GM19452 (cell line): ENCODE results near the gene ETF1.
"Not testable (repeated sequence)": the region's sequence is repeated elsewhere in the genome, so short reads cannot be mapped to it uniquely, and the experiment has no call there.

Experiments used
- ATAC-seq: cut with Tn5 transposase; IDR thresholded peaks from one replicate; pipeline ENCODE4 v1.9.1; 2021; ENCODE audit not compliant: unreplicated experiment

ETF1 gene

GRCh38 chr5:138533973-138534941 is 8.8 kb downstream of the ETF1 start:
- ATAC-seq = no peak

- no peak for ATAC-seq
Measured at GRCh38 chr5:138529812-138530211, 13.2 kb downstream of the ETF1 start.

- no peak for ATAC-seq
Measured at GRCh38 chr5:138528744-138529469, 14.1 kb downstream of the ETF1 start.

GRCh38 chr5:138528208-138528607 is 14.8 kb downstream of the ETF1 start:
- ATAC-seq = no peak

- no peak for ATAC-seq
Measured at GRCh38 chr5:138527170-138527569, 15.9 kb downstream of the ETF1 start.

GRCh38 chr5:138523406-138523805 is 19.6 kb downstream of the ETF1 start:
- no peak for ATAC-seq

GRCh38 chr5:138520971-138521370 is 22.1 kb downstream of the ETF1 start:
- ATAC-seq = no peak

GRCh38 chr5:138517437-138517836 is 25.6 kb downstream of the ETF1 start:
- ATAC-seq = no peak

GRCh38 chr5:138515556-138516245 is 27.3 kb downstream of the ETF1 start:
- ATAC-seq = no peak

- no peak for ATAC-seq
Measured at GRCh38 chr5:138514021-138514420, 29.0 kb downstream of the ETF1 start.

GRCh38 chr5:138508958-138509357 is 34.1 kb downstream of the ETF1 start:
- no peak for ATAC-seq

- ATAC-seq = not testable (repeated sequence)
Measured at GRCh38 chr5:138507485-138507884, 35.6 kb downstream of the ETF1 start.

- no peak for ATAC-seq
Measured at GRCh38 chr5:138506370-138507306, 36.4 kb downstream of the ETF1 start.

GRCh38 chr5:138504799-138505198 is 38.2 kb downstream of the ETF1 start:
- no peak for ATAC-seq

- ATAC-seq = no peak
Measured at GRCh38 chr5:138503487-138504270, 39.4 kb downstream of the ETF1 start.

- no peak for ATAC-seq
Measured at GRCh38 chr5:138502521-138502920, 40.5 kb downstream of the ETF1 start.

- no peak for ATAC-seq
Measured at GRCh38 chr5:138502121-138502520, 40.9 kb downstream of the ETF1 start.

- ATAC-seq = no peak
Measured at GRCh38 chr5:138498376-138498775, 44.7 kb downstream of the ETF1 start.

- no peak for ATAC-seq
Measured at GRCh38 chr5:138495351-138495750, 47.7 kb downstream of the ETF1 start.
